Measurements from ENCODE around the gene BCR.

Gene BCR

GRCh38 chr22:23218053-23218866 lies 38.0 kb downstream of the BCR start:
- no peak for DNase-seq

GRCh38 chr22:23218867-23219251 lies 38.5 kb downstream of the BCR start:
- DNase-seq = peak; percentile 56

GRCh38 chr22:23219317-23219716 lies 39.0 kb downstream of the BCR start:
- no peak for DNase-seq

DNA sequence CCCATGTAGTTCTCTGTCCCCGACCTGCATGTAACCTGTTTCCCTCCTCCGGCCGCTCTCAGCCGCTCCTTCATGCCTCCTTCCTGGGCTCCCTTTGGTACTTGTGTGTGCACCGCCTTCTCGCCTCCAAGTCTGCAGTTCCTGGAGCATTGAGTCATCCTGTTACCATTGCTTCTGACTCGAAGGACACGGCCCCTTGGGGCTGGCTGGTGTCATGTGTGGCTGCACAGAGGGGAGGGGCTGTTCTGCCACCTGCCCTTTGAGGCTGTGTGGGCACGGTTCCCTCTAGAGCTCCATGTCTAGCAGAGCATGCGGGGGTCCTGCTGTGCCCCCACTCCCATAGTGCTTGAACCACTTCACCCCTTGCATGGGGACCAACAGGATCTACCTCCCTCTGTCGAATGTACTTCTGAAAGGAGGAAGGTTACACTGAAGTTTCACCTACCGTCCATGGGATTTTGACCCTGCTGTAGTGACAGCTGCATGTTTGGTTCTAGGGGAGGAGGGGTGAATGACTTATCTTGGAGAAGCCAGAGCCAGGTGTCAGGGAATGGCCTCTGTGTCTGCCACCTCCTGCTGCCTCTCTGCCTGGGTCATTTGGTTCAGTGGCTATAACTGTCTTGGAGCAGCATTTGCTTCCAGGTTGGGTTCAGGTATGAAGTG lies 39.6 kb downstream of the BCR start:
- DNase-seq = peak; percentile 65

DNA sequence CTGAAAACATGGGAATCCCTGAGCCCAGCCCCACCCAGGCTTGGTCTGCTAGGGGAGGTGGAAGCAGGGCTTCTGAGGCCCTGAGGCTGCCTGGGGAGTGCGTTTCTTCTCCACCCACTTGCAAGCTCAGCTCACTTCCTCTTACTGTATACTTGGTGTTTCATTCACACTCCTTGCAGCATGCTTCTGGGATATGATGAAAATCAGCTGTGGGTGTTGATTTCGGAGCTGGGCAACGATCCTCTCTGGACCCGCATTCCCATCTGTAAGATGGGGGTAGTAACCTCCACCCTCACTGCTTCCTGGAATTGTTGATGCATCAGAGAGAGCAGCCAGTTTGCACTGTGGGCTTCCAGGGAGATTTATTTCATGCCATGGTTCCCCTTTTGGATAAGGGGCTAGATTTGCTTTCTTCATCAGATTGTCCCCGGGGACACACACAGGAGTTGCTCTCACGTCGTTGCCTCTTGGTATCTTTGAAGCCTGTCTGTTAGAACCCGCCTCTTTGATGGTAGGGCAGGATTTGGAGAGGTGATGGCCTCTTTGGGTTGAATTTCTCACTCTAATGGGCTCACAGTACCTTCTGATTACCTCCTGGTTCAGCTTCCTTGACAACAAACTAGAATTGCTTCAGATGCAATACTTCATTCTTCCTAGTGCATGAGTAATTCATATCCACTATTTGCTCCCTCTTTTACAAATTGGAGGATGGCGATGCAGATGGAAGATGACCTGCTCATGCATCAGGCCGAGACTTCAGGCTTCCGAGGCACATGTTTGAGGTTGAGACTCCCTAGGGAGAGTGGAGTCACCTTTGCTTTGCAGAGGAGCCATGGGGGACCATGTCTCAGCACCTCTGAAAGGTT lies 40.4 kb downstream of the BCR start:
- DNase-seq = peak; percentile 39

DNA sequence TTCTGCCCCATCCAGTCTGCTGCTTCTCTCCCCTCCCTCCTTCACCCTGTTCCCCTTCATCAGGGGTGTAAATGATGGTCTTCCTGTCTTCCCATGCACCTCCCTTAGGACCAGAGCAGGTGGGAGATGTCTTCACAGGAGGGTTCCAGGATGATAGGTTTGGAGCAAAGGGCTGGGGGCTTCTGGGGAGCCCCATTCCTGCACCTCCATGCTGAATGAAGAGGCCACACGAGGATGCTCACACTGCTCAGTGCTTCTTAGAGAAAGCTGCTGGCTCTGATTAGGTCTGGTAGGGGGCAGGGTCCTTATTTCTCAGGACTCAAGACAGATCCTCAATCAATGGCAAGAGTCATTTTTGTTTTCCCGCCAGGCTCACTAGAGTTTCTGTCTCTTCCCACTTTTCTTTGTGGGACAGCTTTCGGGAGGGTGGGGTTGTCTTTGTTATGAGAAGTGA lies 41.1 kb downstream of the BCR start:
- DNase-seq = no peak

- DNase-seq = no peak
Measured at GRCh38 chr22:23222033-23222792, 41.9 kb downstream of the BCR start.

DNA sequence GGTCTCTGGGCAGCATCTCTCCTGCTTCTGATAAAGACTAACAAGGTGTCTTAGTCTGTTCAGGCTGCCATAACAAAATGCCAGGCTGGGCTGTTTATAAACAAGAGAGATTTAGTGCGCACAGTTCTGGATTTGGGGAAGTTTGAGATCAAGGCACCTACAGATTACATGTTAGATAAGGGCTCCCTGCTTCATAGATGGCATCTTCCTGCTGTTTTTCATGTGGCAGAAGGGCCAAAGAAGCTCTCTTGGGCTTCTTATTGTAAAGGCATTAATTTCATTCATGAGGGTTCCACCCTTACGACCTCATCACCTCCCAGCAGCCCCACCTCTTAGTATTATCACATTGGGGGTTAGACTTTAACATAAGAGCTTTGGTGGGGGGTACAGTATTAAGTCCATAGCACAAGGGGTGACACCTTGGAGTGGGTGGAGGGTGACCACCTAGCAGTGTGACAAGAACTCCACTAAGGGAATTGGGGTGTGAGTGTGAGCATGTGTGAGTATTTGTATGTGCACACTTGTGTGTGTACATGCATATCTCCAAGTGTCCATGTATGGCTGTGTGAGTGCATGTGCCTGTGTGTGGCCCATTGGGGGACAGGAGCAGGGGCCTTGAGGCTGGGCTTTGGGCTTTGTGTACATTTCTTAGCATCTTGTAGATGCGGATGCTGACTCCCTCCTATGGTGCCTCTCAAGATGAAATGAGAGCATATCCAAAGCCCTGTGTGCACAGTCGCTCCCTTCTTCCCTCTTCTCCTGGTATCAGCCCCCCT lies 42.7 kb downstream of the BCR start:
- DNase-seq = no peak

- DNase-seq = no peak
Measured at GRCh38 chr22:23223569-23224317, 43.4 kb downstream of the BCR start.

DNA sequence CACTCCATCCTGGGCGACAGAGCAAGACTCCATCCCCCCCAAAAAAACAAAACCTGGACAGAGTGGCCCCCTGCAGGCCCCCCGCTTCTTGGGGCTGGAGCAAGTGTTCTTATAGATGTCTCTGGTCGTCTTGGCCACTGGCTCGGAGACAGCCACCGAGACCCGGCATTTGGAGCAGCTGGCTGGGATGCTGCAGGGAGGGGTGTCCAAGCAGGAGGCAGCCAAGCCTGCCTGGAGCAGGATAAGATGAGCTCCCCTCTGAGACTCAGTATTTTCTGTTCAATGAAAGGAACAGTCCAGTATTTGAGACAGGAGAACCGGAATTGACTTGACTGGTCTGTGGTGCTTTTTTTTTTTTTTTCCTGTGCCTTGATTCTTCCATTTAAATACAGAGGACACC lies 44.5 kb downstream of the BCR start:
- no peak for DNase-seq

DNA sequence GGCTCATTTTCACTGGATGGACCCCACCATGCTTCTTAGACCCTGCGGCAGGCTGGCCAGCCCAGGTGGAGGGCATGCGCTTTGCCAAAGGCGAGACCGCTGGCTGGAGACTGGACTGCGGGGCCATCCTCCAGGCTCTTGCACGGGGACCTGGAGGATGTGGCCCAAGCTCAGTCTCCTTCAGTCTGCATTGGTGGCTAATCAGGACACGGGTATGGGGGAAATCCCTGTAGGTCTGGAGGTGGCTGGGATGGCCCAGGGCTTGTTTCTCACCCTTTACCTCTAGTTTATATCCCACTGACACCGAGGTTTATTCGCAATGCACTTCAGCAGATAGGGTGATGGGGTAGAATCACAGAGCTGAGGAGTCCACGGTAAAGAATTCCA lies 45.0 kb downstream of the BCR start:
- no peak for DNase-seq

- peak; percentile 56 for DNase-seq
Measured at GRCh38 chr22:23225724-23226496, 45.6 kb downstream of the BCR start.

GRCh38 chr22:23226497-23226850 lies 46.2 kb downstream of the BCR start:
- DNase-seq = no peak

DNA sequence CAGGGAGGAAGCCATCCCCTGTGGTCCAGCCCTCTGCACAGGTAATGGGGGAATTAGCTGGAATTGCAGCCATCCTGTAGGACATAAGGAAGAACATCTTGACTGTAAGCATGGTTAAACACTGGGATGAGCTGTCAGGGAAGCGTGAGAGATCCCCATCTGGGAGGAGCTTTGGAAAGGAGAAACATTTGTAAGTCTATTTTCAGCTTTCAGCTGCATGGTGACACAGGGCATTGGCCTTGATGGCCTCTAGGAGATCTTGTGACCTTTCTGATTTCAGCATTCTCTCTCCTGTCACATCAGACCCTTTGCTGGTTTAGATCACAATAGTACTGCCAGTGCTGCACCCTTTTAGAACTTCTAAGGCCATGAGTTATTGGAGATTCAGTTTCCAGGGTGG lies 47.1 kb downstream of the BCR start:
- DNase-seq = no peak

DNA sequence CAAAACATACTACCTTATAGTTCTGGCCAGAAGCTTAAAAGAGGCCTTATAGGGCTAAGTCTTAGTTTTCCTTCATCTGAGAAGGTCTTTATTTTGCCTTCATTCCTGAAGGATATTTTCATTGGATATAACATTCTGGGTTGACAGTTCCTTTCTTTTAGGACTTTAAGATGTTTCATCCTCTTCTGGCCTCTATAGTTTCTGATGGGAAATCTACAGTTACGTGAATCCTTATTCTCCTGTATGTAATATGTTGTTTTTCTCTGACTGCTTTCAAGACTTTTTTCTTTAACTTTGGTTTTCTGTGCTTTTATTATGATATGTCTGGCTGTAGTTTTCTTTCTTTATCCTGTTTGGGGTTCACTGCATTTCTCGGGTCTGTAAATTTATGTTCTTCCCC lies 48.2 kb downstream of the BCR start:
- no peak for DNase-seq

DNA sequence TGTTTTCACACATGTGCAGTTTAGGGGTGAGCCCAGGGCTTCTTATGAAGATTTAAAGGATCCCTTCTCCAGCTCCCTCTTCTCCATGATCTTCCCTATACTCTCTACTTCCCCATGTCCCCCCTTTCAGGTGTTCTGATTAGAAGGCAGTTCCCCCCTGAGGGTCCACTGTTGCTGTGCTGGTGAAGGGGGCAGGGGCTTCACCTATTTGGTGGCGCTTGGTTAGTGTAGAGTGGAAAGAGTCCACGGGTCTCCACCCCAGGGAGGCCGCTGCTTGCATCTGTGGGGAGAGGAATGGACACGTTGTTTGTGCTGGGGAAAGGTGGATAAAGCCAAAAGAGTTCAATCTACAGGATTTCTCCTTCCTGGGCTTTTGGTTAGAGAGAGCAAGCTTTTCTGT lies 49.3 kb downstream of the BCR start:
- DNase-seq = no peak

DNA sequence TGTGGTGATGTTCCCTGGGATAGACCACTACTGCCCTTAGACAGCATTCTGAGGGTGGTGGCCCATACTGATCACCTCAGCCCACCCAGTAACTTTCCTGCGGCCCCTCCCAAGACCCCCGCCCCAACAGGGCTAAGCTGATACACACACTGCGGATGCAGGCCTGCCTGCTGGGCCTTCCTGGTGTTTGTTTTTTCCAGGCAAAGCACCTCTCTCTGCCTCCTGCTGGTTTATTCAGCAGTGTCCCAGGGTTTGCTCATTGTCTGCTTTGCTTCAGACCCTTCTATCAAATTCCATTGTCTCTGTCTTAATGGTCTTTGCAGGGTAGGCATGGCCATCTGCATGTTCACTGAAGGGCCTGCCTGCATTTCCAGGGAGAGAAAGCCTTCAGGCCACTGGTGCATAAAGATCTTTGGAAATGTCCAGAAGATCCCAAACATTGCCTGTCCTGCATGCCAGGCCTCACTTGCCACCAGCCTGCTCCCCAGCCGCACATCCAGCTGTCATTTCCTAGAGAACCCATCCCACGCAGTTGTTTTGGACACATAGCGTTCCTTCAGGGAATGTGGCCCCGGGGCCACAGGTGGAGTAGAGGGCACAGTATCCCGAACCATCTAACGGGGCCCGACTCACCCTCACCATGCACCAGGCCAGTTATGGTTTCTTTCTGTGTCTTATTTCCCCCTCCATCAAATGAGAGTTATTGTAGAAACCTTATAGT lies 50.2 kb downstream of the BCR start:
- no peak for DNase-seq

- no peak for DNase-seq
Measured at GRCh38 chr22:23231471-23232093, 51.3 kb downstream of the BCR start.

Data from fibroblast of skin of scalp (primary cell).